Activated CD8-positive, alpha-beta memory T cell treated with anti-CD3 and anti-CD28 coated beads, Interleukin-2, amount 50 U/mL, for 24 hours (primary cell): ENCODE data around the gene PTPRN.
"Not testable (repeated sequence)": the region's sequence is repeated elsewhere in the genome, so short reads cannot be mapped to it uniquely, and the experiment has no call there.

ENCODE experiments used
- DNase-seq: peaks from one replicate; pipeline ENCODE4 v3.0.0-alpha.2; 2020; ENCODE audit errors: extremely low read depth

The PTPRN gene

GRCh38 chr2:219287580-219288265 lies 21.5 kb downstream of the PTPRN start:
- no peak for DNase-seq

DNA sequence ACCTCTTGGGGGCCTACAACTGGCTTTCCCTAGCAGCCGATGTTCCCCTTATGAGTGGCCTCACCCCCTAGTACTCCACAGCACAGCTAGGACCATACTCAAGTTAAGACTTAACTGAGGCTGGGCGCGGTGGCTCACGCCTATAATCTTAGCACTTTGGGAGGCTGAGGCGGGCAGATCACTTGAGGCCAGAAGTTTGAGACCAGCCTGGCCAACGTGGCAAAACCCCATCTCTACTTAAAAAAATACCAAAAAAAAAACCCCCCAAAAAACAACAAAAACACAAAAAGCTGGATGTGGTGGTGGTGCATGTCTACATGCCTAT lies 22.1 kb downstream of the PTPRN start:
- DNase-seq = not testable (repeated sequence)

DNA sequence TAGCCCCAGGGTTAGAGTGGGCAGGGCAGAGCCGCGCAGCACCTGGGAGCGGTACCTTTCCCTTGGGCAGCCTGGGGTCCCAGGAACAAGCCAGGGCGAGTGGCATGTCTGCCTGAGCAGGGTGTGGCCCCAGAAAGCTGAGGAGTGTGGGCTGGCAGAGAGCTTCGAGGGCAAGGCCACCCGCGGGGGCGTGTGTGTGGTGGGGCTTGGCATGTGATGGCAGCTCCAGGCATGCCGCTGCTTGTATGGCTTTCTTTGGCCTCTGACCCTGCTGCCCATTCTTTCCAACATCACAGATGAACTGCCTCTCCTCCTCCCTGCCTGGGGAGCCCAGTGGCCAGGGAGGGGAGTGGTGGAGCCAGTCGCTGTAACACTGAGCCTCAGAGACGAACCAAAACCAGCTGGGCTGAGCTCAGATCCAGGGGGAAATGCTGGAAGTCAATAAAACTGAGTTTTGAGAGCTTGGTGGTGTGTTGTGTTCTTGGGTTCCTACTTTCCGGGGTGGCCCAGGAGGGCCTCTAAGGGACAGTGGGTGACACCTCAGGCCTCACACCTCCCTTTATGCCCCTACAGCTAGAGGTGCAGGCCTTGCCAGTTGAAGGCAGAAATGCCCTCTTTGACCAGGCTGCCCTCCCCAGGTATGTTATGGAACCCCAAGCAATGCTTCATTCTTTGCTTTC lies 22.6 kb downstream of the PTPRN start:
- DNase-seq = no peak

- no peak for DNase-seq
Measured at GRCh38 chr2:219285894-219286425, 23.2 kb downstream of the PTPRN start.

- DNase-seq = no peak
Measured at GRCh38 chr2:219285373-219285735, 23.8 kb downstream of the PTPRN start.

GRCh38 chr2:219284501-219285372 lies 24.5 kb downstream of the PTPRN start:
- DNase-seq = no peak

- no peak for DNase-seq
Measured at GRCh38 chr2:219282943-219283581, 26.1 kb downstream of the PTPRN start.

DNA sequence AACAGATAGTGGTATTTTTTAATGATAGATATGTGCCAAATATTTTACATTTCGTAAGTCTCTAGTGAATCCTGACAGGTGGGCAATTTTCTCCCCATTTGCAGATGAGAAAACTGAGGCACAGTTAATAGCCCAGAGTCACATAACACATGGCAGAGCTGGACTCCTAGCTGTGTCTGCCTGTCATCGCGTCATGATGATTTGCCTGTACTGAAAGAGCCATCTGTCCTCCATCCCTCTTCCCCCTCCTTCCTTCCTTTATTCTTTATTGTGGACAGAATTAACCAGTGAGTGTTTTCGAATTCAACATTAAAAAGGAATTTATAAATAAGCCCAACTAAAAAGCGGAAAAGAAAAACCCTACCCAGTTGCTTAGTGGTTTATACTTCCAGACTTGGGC lies 26.8 kb downstream of the PTPRN start:
- no peak for DNase-seq

GRCh38 chr2:219281588-219281987 lies 27.6 kb downstream of the PTPRN start:
- DNase-seq = no peak

GRCh38 chr2:219280651-219281050 lies 28.6 kb downstream of the PTPRN start:
- no peak for DNase-seq

GRCh38 chr2:219279916-219280516 lies 29.2 kb downstream of the PTPRN start:
- DNase-seq = no peak

DNA sequence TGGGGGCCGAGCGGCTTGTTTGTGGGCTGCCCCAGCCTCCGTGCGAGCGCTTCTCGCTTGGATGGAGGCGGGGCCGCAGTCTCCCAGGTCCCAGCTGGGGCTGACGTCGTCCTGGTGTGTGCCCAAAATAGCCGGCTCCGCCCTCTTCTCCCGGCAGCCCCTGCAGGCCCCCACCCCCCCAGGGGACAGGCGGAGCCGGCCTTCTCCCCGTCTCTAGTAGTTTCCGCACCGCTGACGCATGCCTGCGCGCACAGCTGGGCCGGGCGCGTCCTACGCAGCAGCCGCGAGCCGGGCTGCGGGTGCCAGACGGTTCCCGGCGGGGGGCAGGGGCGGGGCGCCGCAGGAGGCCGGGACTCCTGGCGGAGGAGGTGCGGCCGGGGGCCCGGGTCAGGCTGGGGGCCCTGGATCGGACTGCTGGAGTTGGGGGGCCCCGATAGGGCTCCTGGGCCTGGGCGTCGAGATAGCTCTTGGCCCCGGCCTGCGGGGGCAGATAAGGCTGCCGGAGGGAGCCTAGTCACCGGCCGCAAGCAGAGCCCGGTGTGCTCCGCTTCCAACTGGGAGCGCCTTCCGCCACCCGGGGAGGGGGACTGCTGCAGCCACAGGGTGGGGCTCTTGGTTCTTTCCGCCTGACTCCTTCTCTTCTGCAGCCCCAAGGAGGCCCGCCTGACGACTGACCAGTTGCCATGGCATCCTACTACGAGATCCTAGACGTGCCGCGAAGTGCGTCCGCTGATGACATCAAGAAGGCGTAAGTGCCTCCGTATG lies 29.9 kb downstream of the PTPRN start, which contains the start of gene DNAJB2:
TSS of gene DNAJB2 (plus strand) at position 216 of the 765 bp plus-strand sequence. CDS start at position 684, 468 bp downstream.
- DNase-seq = peak; percentile 98

GRCh38 chr2:219278655-219279150 lies 30.5 kb downstream of the PTPRN start:
- DNase-seq = no peak

- DNase-seq = peak; percentile 53
Measured at GRCh38 chr2:219277703-219278654, 31.2 kb downstream of the PTPRN start.

GRCh38 chr2:219274361-219274921 lies 34.8 kb downstream of the PTPRN start:
- DNase-seq = no peak

GRCh38 chr2:219273937-219274336 lies 35.3 kb downstream of the PTPRN start:
- DNase-seq = no peak

DNA sequence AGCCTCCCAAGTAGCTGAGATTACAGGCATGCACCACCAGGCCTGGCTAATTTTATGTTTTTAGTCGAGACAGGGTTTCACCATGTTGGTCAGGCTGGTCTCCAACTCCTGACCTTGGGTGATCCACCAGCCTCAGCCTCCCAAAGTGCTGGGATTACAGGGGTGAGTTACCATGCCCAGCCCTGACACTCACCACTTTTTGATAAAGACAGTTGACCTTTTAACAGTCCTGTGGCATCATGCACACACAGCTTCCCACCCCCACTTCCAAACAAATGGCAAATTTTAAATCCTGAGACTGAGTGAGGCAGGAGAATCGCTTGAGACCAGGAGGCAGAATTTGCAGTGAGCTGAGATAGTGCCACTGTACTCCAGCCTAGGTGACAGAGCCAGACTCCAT lies 36.2 kb downstream of the PTPRN start:
- no peak for DNase-seq

GRCh38 chr2:219272356-219272755 lies 36.8 kb downstream of the PTPRN start:
- no peak for DNase-seq

- DNase-seq = no peak
Measured at GRCh38 chr2:219271021-219271420, 38.2 kb downstream of the PTPRN start.
